Thymus (tissue), 11 donors: ENCODE results near the gene ACTRT3. TPM values are rescaled to one million over a fixed set of nuclear protein-coding genes. Genes with fewer than 3 reads are reported as not detected.

Source experiments
- DNase-seq, 9 donors: peaks; one replicate each; pipeline ENCODE4 v3.0.0-alpha.2; 2013; ENCODE audit warnings: low spot score in 9 of 9, low read depth in 6 of 9, missing footprints in 1 of 9
- H3K27ac ChIP-seq, 2 donors: one replicate each; pipeline ENCODE4 v1.5.1; 2013; ENCODE audit warnings: control low read depth in 1 of 2, low read depth in 1 of 2, low read length in 1 of 2, mild to moderate bottlenecking in 1 of 2, moderate library complexity in 1 of 2
- H3K27me3 ChIP-seq, 2 donors: one replicate each; pipeline ENCODE4 v1.5.1; 2013; ENCODE audit warnings: low read length in 1 of 2; ENCODE audit not compliant: control insufficient read depth in 2 of 2, insufficient read depth in 1 of 2
- H3K36me3 ChIP-seq, 2 donors: one replicate each; pipeline ENCODE4 v1.5.1; 2013; ENCODE audit warnings: low read length in 1 of 2, mild to moderate bottlenecking in 1 of 2, moderate library complexity in 1 of 2; ENCODE audit not compliant: control insufficient read depth in 2 of 2, insufficient read depth in 2 of 2
- H3K4me1 ChIP-seq, 2 donors: one replicate each; pipeline ENCODE4 v1.5.1; 2013; ENCODE audit warnings: low read length in 2 of 2; ENCODE audit not compliant: control insufficient read depth in 2 of 2, insufficient read depth in 2 of 2
- H3K4me3 ChIP-seq, 2 donors: one replicate each; pipeline ENCODE4 v1.5.1; 2013; ENCODE audit warnings: low read length in 2 of 2, control low read depth in 1 of 2, mild to moderate bottlenecking in 1 of 2
- H3K9me3 ChIP-seq, 2 donors: one replicate each; pipeline ENCODE4 v1.5.1; 2013; ENCODE audit warnings: low read length in 1 of 2, mild to moderate bottlenecking in 1 of 2; ENCODE audit not compliant: control insufficient read depth in 2 of 2, insufficient read depth in 1 of 2
- WGBS: extraction: QIAGEN DNeasy Blood & Tissue Kit; methylation state at CpG from one replicate; pipeline ENCODE4 v1.1.7; 2013; 5-methylcytosine and 5-hydroxymethylcytosine counted together
- polyA plus RNA-seq: library from polyadenylated mRNA; stranded (reverse); fragments of 200-250 nt; gene quantifications from one replicate; pipeline ENCODE4 v1.2.3, GENCODE V29; 2013
- total RNA-seq: library from RNA; stranded (reverse); fragments of 120-200 nt; gene quantifications from one replicate; pipeline ENCODE4 v1.2.4, GENCODE V29; 2013
- donor health status: healthy.

Gene ACTRT3
- total and polyA plus RNA-seq, 2 donors = 1.0 to 1.5 TPM

- Histone ChIP-seq H3K9me3 (peaks cover 0 to 2% of the 10 kb centered on the region in 2 donors), H3K4me1 (peaks cover 10 to 13% of the 10 kb centered on the region in 2 donors), H3K27me3 (peaks cover 0 to 12% of the 10 kb centered on the region in 2 donors), H3K4me3 (no peak overlapping the region), H3K36me3 (no peaks in the 10 kb centered on the region), H3K27ac (peak overlapping the region in 1 of 2 donors; percentile 5)
- 50% methylated on average over 2 of the region's 2 CpGs for WGBS
- DNase-seq = no peak
These were observed 40.0 kb upstream of the ACTRT3 start for GRCh38 chr3:169809230-169809795.

- DNase-seq = no peak
- Histone ChIP-seq H3K27me3 (no peaks in the 10 kb centered on the region), H3K9me3 (no peaks in the 10 kb centered on the region), H3K4me1 (no peaks in the 10 kb centered on the region), H3K36me3 (peaks cover 3 to 8% of the 10 kb centered on the region in 2 donors), H3K4me3 (no peak overlapping the region), H3K27ac (no peak overlapping the region)
- WGBS = 97% methylated on average over 3 of the region's 3 CpGs
These were observed 35.3 kb upstream of the ACTRT3 start for GRCh38 chr3:169804681-169805080.

DNA sequence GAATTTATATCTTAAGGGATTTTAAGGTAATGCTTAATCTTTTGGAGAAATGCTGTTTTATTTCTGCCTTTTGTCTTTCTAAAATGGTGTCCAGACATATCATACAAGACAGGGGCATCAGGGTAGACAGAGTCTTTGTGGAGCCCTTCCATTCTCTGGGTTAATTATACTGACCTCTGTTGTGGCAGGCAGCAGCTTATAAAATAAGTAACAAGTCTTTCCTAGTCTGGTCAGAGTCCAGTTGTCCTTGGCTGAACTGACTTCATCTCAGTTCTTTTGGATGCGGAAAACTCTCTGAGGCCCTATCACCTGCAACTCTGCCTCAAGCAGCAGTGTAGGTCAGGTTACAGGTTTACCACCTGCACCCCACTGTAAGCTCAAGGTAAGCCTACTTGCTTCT lies 23.0 kb upstream of the ACTRT3 start:
- no peaks in the 10 kb centered on the region for H3K27me3 ChIP-seq
- H3K4me1 ChIP-seq = no peaks in the 10 kb centered on the region
- peaks cover 0 to 12% of the 10 kb centered on the region in 2 donors for H3K36me3 ChIP-seq
- no peak overlapping the region for H3K4me3 ChIP-seq
- 98% methylated on average over 1 of the region's 1 CpG for WGBS
- no peak for DNase-seq
- no peaks in the 10 kb centered on the region for H3K9me3 ChIP-seq
- H3K27ac ChIP-seq = no peak overlapping the region

GRCh38 chr3:169790687-169791429 lies 21.5 kb upstream of the ACTRT3 start:
- H3K27ac ChIP-seq = no peak overlapping the region
- H3K4me1 ChIP-seq = no peaks in the 10 kb centered on the region
- peaks cover 0 to 20% of the 10 kb centered on the region in 2 donors for H3K36me3 ChIP-seq
- H3K27me3 ChIP-seq = no peaks in the 10 kb centered on the region
- DNase-seq = no peak
- H3K4me3 ChIP-seq = no peak overlapping the region
- 97% methylated on average over 4 of the region's 4 CpGs for WGBS
- no peaks in the 10 kb centered on the region for H3K9me3 ChIP-seq

- Histone ChIP-seq H3K9me3 (no peaks in the 10 kb centered on the region), H3K27me3 (no peaks in the 10 kb centered on the region), H3K4me1 (no peaks in the 10 kb centered on the region), H3K27ac (no peak overlapping the region), H3K4me3 (no peak overlapping the region), H3K36me3 (peaks cover 5 to 26% of the 10 kb centered on the region in 2 donors)
- no peak for DNase-seq
These were observed 20.9 kb upstream of the ACTRT3 start for GRCh38 chr3:169790219-169790618.

DNA sequence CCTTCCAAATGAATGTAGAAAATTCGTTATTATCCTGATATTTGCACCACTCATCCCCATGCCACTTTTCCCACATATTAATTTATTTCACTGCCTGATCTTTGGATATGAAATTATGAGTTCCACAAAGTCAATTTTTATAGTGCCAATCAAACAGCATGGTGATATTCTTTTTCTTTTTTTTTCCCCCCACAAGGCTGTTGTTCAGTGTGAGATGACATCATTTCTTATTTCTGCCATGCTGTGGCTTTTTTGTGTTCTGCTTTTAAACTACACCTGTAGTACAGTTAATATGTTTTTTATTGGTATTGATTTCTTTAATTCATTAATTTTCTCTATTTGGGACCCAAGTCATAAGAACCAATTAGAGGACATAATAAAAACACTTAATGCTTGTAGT lies 18.4 kb upstream of the ACTRT3 start:
- Histone ChIP-seq H3K27ac (no peak overlapping the region), H3K27me3 (no peaks in the 10 kb centered on the region), H3K9me3 (no peaks in the 10 kb centered on the region), H3K4me3 (no peak overlapping the region), H3K36me3 (peaks cover 5 to 32% of the 10 kb centered on the region in 2 donors), H3K4me1 (no peaks in the 10 kb centered on the region)
- 99% methylated on average over 1 of the region's 1 CpG for WGBS
- DNase-seq = no peak

DNA sequence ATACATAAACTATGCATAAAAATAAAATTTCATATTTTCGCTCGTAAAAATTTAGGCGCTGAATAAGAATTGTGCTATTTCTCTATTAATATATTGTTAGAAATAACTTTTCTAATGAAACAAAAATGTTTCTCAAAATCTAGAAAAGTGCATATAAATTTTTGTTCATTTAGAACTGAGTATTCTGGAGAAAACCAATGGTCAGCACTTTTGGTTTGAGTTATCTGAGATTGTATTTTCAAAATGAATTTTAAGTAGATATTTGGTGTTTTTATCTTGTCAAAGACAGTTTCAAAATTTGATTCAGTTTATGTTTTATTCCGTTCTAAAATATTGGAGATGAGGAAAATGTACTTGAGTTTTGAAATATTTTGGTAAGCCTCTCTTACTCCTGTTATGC lies 17.8 kb upstream of the ACTRT3 start:
- Histone ChIP-seq H3K4me1 (no peaks in the 10 kb centered on the region), H3K4me3 (no peak overlapping the region), H3K27me3 (no peaks in the 10 kb centered on the region), H3K27ac (no peak overlapping the region), H3K9me3 (no peaks in the 10 kb centered on the region), H3K36me3 (peaks cover 9 to 31% of the 10 kb centered on the region in 2 donors)
- 99% methylated on average over 4 of the region's 4 CpGs for WGBS
- no peak for DNase-seq

GRCh38 chr3:169781209-169781855 lies 12.0 kb upstream of the ACTRT3 start:
- no peak for DNase-seq
- Histone ChIP-seq H3K4me1 (no peaks in the 10 kb centered on the region), H3K4me3 (no peak overlapping the region), H3K27me3 (no peaks in the 10 kb centered on the region), H3K27ac (no peak overlapping the region), H3K36me3 (peaks cover 31 to 67% of the 10 kb centered on the region in 2 donors), H3K9me3 (no peaks in the 10 kb centered on the region)
- WGBS = 97% methylated on average over 4 of the region's 4 CpGs

GRCh38 chr3:169780742-169781141 lies 11.4 kb upstream of the ACTRT3 start:
- Histone ChIP-seq H3K27me3 (no peaks in the 10 kb centered on the region), H3K9me3 (no peaks in the 10 kb centered on the region), H3K36me3 (peaks cover 31 to 66% of the 10 kb centered on the region in 2 donors), H3K4me1 (no peaks in the 10 kb centered on the region), H3K27ac (no peak overlapping the region), H3K4me3 (no peak overlapping the region)
- 24% methylated on average over 2 of the region's 2 CpGs for WGBS
- no peak for DNase-seq
